PFSK-1 (cell line): ENCODE results near the gene BATF2.
A peak's percentile ranks its signal among the peaks of the same experiment; 100 is the strongest.

Experiments
- FOXP2 ChIP-seq: optimal IDR thresholded peaks from 2 replicates; pipeline ENCODE3; 2011; ENCODE audit warnings: borderline replicate concordance, control low read depth, inconsistent platforms; ENCODE audit not compliant: insufficient read depth; ENCODE audit errors: extremely low read length, extremely low read depth
- POLR2AphosphoS5 ChIP-seq: IDR thresholded peaks from 2 replicates; pipeline ENCODE4 v1.6.1; 2012; ENCODE audit warnings: low read depth, mild to moderate bottlenecking, control low read depth, low read length, moderate library complexity
- SIN3A ChIP-seq: IDR thresholded peaks from 2 replicates; pipeline ENCODE4 v1.6.1; 2012; ENCODE audit warnings: mild to moderate bottlenecking, low read length, moderate library complexity, borderline replicate concordance; ENCODE audit not compliant: insufficient read depth
- TAF1 ChIP-seq: IDR thresholded peaks from 2 replicates; pipeline ENCODE4 v1.6.1; 2012; ENCODE audit warnings: low read length, control low read depth, borderline replicate concordance; ENCODE audit not compliant: insufficient read depth
- TF ChIP-seq, protein P1 (sequence below), 2 experiments: IDR thresholded peaks; 2 replicates each; pipeline versions ENCODE4 v1.6.1 to v1.8.0; 2011 to 2012; ENCODE audit warnings: low read depth in 2 of 2, low read length in 2 of 2, control low read depth in 1 of 2, inconsistent platforms in 1 of 2, mild to moderate bottlenecking in 1 of 2, moderate library complexity in 1 of 2; ENCODE audit not compliant: insufficient read depth in 1 of 2

Gene BATF2

GRCh38 chr11:64954201-64954600, 42.6 kb downstream of the BATF2 start:
- TF ChIP-seq SIN3A (no peak), TAF1 (no peak), FOXP2 (no peak), POLR2AphosphoS5 (no peak)
- TF ChIP-seq, protein P1, sequence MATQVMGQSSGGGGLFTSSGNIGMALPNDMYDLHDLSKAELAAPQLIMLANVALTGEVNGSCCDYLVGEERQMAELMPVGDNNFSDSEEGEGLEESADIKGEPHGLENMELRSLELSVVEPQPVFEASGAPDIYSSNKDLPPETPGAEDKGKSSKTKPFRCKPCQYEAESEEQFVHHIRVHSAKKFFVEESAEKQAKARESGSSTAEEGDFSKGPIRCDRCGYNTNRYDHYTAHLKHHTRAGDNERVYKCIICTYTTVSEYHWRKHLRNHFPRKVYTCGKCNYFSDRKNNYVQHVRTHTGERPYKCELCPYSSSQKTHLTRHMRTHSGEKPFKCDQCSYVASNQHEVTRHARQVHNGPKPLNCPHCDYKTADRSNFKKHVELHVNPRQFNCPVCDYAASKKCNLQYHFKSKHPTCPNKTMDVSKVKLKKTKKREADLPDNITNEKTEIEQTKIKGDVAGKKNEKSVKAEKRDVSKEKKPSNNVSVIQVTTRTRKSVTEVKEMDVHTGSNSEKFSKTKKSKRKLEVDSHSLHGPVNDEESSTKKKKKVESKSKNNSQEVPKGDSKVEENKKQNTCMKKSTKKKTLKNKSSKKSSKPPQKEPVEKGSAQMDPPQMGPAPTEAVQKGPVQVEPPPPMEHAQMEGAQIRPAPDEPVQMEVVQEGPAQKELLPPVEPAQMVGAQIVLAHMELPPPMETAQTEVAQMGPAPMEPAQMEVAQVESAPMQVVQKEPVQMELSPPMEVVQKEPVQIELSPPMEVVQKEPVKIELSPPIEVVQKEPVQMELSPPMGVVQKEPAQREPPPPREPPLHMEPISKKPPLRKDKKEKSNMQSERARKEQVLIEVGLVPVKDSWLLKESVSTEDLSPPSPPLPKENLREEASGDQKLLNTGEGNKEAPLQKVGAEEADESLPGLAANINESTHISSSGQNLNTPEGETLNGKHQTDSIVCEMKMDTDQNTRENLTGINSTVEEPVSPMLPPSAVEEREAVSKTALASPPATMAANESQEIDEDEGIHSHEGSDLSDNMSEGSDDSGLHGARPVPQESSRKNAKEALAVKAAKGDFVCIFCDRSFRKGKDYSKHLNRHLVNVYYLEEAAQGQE (IDR thresholded peaks at IDR 0.05; ENCODE audit: insufficient read depth in 1 of 2, low read depth in 2 of 2, low read length in 2 of 2), result no peak

GRCh38 chr11:64951529-64951928, 45.2 kb downstream of the BATF2 start:
- TF ChIP-seq POLR2AphosphoS5 (no peak), TAF1 (no peak), SIN3A (no peak), FOXP2 (no peak)
- TF ChIP-seq, protein P1 (IDR thresholded peaks at IDR 0.05; ENCODE audit: insufficient read depth in 1 of 2, low read depth in 2 of 2, low read length in 2 of 2), result no peak

- TF ChIP-seq FOXP2, result no peak
- TF ChIP-seq, protein P1 (IDR thresholded peaks at IDR 0.05; ENCODE audit: insufficient read depth in 1 of 2, low read depth in 2 of 2, low read length in 2 of 2), result 0 out of 4 replicates have a peak, but pooled peaks have one; percentile 30 to 36
Observed at GRCh38 chr11:64947208-64947814, 49.5 kb downstream of the BATF2 start.
